HG03457 (cell line): ENCODE data around the gene PIP5K1C.
"Not testable (repeated sequence)": the region's sequence is repeated elsewhere in the genome, so short reads cannot be mapped to it uniquely, and the experiment has no call there.

Experiments used
- ATAC-seq: cut with Tn5 transposase; IDR thresholded peaks from one replicate; pipeline ENCODE4 v1.9.1; 2021; ENCODE audit warnings: moderate number of reproducible peaks; ENCODE audit not compliant: unreplicated experiment

Gene PIP5K1C

GRCh38 chr19:3595521-3596061 is 104.7 kb downstream of the PIP5K1C start:
- ATAC-seq = no peak

GRCh38 chr19:3593156-3593555 is 107.1 kb downstream of the PIP5K1C start:
- ATAC-seq = no peak

- ATAC-seq = no peak
Measured at GRCh38 chr19:3591876-3592613, 108.2 kb downstream of the PIP5K1C start.

- no peak for ATAC-seq
Measured at GRCh38 chr19:3590991-3591659, 109.1 kb downstream of the PIP5K1C start.

- no peak for ATAC-seq
Measured at GRCh38 chr19:3589949-3590348, 110.3 kb downstream of the PIP5K1C start.

GRCh38 chr19:3589439-3589838 is 110.8 kb downstream of the PIP5K1C start:
- no peak for ATAC-seq

GRCh38 chr19:3586707-3587346 is 113.4 kb downstream of the PIP5K1C start:
- no peak for ATAC-seq

GRCh38 chr19:3586127-3586626 is 114.1 kb downstream of the PIP5K1C start:
- ATAC-seq = no peak

- no peak for ATAC-seq
Measured at GRCh38 chr19:3585301-3586126, 114.8 kb downstream of the PIP5K1C start, which contains the start of gene GIPC3. GIPC3 (plus strand) TSS chr19:3585478; CDS start chr19:3585598, 120 bp downstream.

GRCh38 chr19:3584036-3584802 is 116.0 kb downstream of the PIP5K1C start:
- not testable (repeated sequence) for ATAC-seq

- ATAC-seq = not testable (repeated sequence)
Measured at GRCh38 chr19:3581792-3582191, 118.5 kb downstream of the PIP5K1C start.
